SKM-1 treated with dmso at 0.1 percent for 144 hours (cell line): ENCODE measurements around the gene PLK1.

ENCODE experiments used
- DNase-seq: peaks from one replicate; lab custom pipeline; 2025; ENCODE audit not compliant: unreplicated experiment; lab: John Stamatoyannopoulos, UW

The PLK1 gene

DNA sequence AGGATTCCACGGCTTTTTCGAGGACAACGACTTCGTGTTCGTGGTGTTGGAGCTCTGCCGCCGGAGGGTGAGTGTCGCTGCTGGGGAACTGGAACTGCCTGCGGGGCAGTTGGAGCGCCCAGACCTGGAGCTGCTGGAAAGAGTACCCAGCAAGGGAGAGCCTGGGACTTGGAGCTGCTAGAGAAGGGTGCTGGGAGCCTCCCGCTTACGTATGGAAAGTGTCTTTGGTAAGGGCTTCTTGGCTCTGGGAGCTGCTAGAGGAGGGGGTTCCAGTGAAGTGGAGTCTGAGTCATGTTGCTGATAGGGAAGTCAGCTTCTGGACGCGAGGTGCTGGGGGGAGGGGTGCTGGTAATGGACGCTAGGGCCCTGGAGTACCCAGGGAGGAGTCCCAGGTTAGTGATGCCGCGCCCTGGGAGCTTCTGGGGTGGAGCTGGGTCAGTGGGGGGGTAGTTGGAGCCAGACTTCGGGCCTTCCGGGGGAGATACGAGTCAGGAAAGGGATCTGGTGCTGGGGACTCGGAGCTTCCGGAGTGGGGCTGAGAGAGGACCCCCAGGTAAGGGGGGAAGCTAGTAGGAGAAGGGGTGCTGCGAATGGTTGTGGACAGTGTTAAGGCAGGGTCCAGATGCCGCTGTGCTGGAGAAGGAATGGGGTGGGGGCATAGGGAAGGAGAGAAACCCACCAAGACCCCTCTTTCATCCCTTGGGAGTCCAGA, 741 bp downstream of the PLK1 start:
- peak; percentile 60 for DNase-seq

GRCh38 chr16:23679986-23680336, 1.3 kb downstream of the PLK1 start:
- no peak for DNase-seq

DNA sequence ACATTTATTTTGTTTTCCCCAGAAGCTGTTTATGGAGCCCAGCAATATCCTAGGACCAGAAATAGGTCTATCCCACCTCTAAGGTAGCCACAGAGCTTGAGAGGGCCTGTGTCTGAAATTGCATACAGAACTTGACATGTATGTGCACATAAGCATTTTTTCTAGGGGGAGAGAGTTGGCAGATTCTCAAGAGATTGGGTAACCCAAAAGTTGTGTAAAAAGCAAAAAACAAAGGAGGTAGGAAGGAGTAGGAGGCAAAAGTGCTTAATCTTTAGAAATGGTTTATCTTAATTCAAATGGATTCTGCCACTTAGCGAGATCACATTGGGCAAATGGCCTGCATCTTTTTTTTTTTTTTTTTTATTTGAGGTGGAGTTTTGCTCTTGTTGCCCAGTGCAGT, 3.5 kb downstream of the PLK1 start:
- no peak for DNase-seq

DNA sequence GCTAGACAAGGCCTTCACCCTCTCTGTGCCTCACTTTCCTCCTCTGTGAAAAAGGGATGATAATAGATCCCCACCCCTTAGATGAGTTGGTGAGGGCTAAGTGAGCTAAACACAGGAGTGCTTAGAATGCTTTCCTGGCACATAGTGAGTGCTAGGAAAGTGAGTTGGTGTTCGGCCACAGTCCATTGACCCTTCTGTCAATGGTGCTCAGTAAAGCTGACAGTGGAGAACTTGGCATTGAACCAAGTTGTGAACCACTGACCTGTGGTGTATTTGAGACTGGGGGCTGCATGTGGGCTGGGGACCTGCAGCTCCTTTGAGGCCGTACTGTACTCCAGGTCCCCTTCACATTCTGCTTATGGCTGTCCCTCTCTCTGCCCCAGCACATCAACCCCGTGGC, 4.8 kb downstream of the PLK1 start:
- DNase-seq: no peak

DNA sequence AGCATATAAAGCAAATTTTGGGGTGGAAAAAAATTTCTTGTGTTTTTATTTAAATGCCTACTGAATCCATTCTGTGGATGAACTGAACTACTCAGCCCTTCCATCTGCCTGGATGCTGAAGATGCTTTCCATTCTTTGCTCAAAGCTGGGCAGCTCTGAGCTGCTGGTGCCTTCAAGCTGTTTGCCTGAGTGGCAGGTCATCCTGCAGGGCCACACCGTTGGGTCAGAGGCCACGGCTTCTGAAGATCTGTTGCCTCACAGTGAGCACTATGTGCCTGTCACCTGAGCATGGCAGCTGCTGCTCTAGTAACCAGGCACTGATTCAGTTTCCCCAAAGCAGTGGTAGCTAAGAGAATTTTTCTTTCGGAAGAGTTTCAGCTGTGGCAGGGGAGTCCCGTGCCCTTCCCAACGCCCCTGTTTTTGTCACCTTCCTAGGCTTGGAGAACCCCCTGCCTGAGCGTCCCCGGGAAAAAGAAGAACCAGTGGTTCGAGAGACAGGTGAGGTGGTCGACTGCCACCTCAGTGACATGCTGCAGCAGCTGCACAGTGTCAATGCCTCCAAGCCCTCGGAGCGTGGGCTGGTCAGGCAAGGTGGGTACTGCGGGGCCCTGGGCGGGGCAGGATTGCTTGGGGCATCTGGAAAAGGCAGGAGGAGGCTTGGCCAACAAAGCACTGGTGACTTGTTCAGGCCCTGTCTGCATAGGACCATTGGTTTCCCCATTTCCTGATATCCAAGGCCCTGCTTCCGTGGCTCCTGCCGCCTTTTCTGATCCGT, 8.5 kb downstream of the PLK1 start:
- DNase-seq: no peak

GRCh38 chr16:23689442-23690187, 10.9 kb downstream of the PLK1 start:
- no peak for DNase-seq

- DNase-seq: no peak
These were observed 12.2 kb downstream of the PLK1 start for GRCh38 chr16:23690771-23691482.

DNA sequence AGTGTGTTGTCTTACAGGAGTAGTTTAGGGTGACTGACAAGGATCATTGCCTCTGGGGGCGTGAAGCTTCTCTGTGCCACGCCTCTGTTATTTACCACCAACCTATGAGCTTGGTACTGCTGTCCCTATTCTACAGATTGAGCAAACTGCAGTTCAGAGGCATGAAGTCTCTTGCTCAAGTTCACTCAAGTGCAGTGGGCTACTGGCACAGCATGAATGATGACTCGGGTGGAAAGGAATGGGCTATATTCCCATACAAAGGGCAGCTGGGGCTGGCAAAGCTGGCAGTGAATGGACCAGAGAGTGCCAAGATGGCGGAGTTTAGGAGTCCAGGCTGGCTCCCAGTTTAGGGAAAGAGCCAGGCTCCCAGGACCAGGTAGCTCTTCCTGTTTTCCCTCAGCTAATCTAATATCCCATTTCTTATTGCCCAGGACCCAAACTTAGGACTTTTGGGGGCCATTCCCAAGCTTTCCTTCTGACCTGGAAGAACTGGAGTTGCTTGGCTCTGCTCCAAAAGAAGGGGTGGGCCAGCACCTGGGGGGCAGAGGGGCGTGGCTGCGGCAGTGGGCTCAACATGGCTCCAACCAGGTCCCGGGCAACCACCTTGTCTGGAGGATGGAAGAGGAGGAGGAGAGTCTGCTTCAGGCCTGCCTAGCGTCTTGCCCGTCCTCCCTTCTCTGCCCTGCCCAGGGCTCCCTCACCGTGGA, 12.9 kb downstream of the PLK1 start:
- DNase-seq: no peak

DNA sequence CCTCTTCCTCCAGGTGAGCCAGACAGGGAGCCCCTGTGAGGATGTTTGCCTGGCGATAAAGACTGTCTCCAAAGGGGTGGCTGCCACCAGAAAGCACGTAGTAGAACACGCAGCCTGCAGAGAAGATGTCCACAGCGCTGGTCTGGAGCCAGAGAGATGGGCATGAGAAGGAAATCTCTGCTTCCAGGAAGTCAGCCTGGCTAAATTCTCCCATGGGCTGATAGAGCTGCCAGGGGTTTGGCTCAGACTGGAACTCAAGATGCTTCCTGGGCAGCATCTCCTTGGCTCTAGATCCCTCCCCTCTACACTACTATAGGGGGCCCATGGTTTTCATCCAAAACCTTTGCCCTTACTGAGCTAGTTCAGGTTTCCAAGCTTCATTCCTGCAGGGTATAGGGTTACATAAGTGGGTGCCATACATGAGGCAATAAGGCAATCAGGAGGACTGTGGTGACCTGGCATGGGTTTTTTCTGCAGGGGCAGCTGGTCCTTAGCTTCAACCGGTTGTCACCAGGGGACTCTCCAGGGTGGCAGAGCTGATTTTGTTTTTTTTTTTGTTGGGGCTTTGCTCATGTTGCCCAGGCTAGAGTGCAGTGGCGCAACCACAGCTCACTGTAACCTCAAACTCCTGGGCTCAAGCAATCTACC, 13.6 kb downstream of the PLK1 start:
- DNase-seq: no peak

GRCh38 chr16:23694265-23694643, 15.6 kb downstream of the PLK1 start:
- DNase-seq: no peak

DNA sequence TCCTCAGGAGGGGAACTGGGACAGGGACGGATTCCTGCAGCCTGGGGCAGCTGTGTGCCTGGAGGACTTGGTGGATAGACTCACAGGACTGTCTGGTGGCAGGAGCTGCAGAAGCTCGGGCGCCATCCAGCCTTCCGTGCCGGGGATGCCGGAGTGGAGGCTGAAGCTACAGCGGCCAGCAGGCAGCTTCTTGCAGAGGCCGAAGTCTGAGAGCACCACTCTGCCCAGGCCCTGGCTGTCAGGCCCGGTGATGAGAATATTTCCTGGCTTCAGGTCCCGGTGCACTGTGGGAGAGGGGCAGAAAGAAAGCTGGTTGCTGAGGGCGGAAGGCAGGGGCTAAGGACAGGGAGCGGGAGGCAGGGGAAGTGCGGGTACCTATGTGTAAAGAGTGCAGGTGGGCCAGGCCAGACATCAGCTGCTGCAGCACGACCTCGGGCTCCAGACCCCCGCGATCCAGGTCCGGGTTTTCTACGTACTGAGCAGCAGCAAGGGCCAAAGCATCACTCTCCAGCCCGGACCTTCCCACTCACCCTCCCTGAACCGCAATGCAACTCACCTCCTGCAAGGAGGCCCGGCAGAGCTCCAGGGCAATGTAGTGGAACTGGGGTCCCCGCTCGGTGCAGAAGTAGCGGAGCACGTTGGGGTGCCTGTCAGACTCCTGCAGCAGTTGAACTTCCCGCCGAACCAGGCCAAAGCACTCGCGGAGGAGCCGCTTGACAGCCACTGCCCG, 16.1 kb downstream of the PLK1 start:
- no peak for DNase-seq

- no peak for DNase-seq
These were observed 17.1 kb downstream of the PLK1 start for GRCh38 chr16:23695756-23696155.

DNA sequence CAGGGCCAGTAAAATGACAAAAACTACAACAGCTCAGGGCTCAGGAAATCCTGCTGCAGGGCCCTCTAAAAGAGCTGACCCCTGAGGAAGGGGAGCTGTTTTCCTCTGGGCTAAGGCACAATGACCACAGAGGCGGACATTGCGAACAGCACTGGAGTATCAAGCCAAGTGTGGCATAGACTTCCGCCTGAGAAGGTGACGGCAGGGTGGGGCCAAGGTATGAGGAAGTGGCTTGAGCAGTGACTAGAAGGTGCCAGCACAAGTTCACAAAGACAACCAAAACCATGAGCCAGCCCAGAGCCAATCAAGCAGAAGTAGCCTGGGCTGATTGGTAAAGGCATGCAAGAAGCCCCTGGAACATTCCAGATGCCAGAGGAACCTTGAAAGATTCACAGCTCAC, 20.4 kb downstream of the PLK1 start:
- DNase-seq: peak; percentile 58

DNA sequence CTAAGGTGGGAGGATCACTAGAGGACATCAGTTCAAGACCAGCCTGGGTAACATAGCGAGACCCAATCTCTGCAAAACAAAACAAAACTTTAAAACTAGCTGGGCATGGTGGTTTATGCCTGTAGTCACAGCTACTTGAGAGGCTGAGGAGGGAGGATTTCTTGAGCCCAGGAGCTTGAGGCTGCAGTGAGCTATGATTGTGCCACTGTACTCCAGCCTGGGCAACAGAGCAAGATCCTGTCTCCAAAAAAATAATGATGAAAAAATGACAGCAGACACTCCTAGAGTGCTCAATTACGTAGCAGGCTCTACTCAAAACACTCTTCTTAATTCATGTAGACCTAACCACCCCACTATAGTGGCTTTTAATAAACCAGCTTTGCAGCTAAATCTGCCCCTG, 21.4 kb downstream of the PLK1 start:
- DNase-seq: no peak

DNA sequence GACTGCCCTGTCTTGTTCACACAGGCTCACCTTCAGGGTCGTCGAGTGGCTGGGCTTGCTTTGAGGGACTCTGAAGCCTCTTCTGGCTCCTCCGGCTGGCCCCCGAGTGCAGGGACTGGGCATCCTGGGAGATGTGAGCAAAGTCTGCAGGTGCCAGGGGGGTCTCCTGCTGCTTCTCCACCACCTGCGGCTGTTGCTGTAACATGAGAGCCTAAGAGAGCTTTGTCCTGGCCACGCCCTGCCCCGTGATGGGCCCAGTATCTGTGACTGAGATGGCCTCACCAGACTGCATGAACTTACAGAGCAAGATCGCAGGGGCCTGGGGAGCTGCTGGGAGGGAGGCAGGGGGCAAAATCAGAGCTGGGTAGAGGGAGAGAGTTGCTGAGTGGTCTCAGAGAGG, 21.8 kb downstream of the PLK1 start:
- no peak for DNase-seq

DNA sequence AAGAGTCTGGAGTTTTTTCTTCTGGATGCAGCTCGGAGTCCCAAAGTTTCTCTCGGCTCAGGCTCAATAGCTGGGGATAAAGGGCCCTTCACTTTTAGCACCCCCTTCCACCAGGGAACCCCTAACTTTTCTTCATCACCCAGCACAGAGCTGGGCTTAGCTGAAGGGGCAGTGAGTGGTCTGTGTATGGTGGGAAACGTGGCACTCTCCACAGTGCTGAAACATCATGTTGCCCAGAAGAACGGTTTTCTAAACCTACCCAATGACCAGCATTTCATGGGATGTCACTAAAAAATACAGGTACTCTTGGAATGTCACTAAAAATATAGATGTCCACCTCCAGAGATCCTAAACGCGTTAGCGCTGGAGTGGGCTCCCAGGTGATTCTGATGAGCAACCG, 22.4 kb downstream of the PLK1 start:
- no peak for DNase-seq

- no peak for DNase-seq
These were observed 24.3 kb downstream of the PLK1 start for GRCh38 chr16:23702951-23703350.

- DNase-seq: no peak
These were observed 26.3 kb downstream of the PLK1 start for GRCh38 chr16:23704772-23705516.

- DNase-seq: no peak
These were observed 26.8 kb downstream of the PLK1 start for GRCh38 chr16:23705517-23705902.
